Mesendoderm (in vitro differentiated cells): Measurements from ENCODE around the gene TMEM158.

Source experiments
- DNase-seq: peaks from one replicate; pipeline ENCODE4 v3.0.0; 2013
- H2AK5ac ChIP-seq: 2 replicates; pipeline ENCODE4 v1.6.1; 2013; ENCODE audit warnings: low read length, inconsistent platforms
- H2BK120ac ChIP-seq: 2 replicates; pipeline ENCODE4 v1.6.1; 2013; ENCODE audit warnings: low read depth, mild to moderate bottlenecking, low read length, moderate library complexity, mixed read lengths
- H2BK15ac ChIP-seq: replicated peaks from 2 replicates; pipeline ENCODE4 v1.6.1; 2013; ENCODE audit warnings: low read depth, mild to moderate bottlenecking, moderate library complexity
- H2BK5ac ChIP-seq: 2 replicates; pipeline ENCODE4 v1.6.1; 2013; ENCODE audit warnings: low read length, inconsistent platforms
- H3K18ac ChIP-seq: 2 replicates; pipeline ENCODE4 v1.6.1; 2013; ENCODE audit warnings: mild to moderate bottlenecking, low read length, mixed read lengths
- H3K23ac ChIP-seq: one replicate; pipeline ENCODE4 v1.6.1; 2013; ENCODE audit warnings: low read length
- H3K27ac ChIP-seq: 2 replicates; pipeline ENCODE4 v1.5.1; 2013; ENCODE audit warnings: low read depth, mild to moderate bottlenecking, inconsistent platforms, low read length, moderate library complexity
- H3K27me3 ChIP-seq: 2 replicates; pipeline ENCODE4 v1.6.1; 2013; ENCODE audit warnings: low read length, control low read depth, mild to moderate bottlenecking, inconsistent platforms; ENCODE audit not compliant: insufficient read depth, poor library complexity
- H3K36me3 ChIP-seq: 2 replicates; pipeline ENCODE4 v1.6.1; 2013; ENCODE audit warnings: low read length, inconsistent platforms; ENCODE audit not compliant: control insufficient read depth, insufficient read depth
- H3K4ac ChIP-seq: one replicate; pipeline ENCODE4 v1.6.1; 2013; ENCODE audit warnings: low read depth, mild to moderate bottlenecking, low read length, moderate library complexity
- H3K4me1 ChIP-seq: 2 replicates; pipeline ENCODE4 v1.6.1; 2013; ENCODE audit warnings: low read depth, low read length, inconsistent platforms; ENCODE audit not compliant: control insufficient read depth
- H3K4me2 ChIP-seq: 2 replicates; pipeline ENCODE4 v1.6.1; 2013; ENCODE audit warnings: low read length
- H3K4me3 ChIP-seq: 2 replicates; pipeline ENCODE4 v1.5.1; 2013; ENCODE audit warnings: mild to moderate bottlenecking, low read length
- H3K56ac ChIP-seq: one replicate; pipeline ENCODE4 v1.6.1; 2013; ENCODE audit warnings: low read length
- H3K79me1 ChIP-seq: 2 replicates; pipeline ENCODE4 v1.6.1; 2013; ENCODE audit warnings: low read length, inconsistent platforms
- H3K79me2 ChIP-seq: 2 replicates; pipeline ENCODE4 v1.6.1; 2013; ENCODE audit warnings: mild to moderate bottlenecking, low read length; ENCODE audit not compliant: control insufficient read depth, insufficient read depth
- H3K9ac ChIP-seq: 2 replicates; pipeline ENCODE4 v1.6.1; 2013; ENCODE audit warnings: low read length, inconsistent platforms
- H4K5ac ChIP-seq: one replicate; pipeline ENCODE4 v1.6.1; 2013; ENCODE audit warnings: low read length
- H4K8ac ChIP-seq: one replicate; pipeline ENCODE4 v1.6.1; 2013; ENCODE audit warnings: low read depth, mild to moderate bottlenecking, control low read depth, low read length, moderate library complexity
- WGBS: extraction: QIAGEN DNeasy Blood & Tissue Kit; methylation state at CpG from one replicate; pipeline ENCODE4 v1.1.7; 2013; ENCODE audit warnings: low lambda C conversion rate, missing lambda C conversion rate; ENCODE audit not compliant: insufficient coverage; ENCODE audit errors: extremely low coverage; 5-methylcytosine and 5-hydroxymethylcytosine counted together

TMEM158 gene

GRCh38 chr3:45252826-45253225 lies 26.7 kb upstream of the TMEM158 start:
- DNase-seq, result no peak

GRCh38 chr3:45249391-45249790 lies 23.3 kb upstream of the TMEM158 start:
- Histone ChIP-seq H2BK5ac (no peak overlapping the region), H3K79me2 (no peaks in the 10 kb centered on the region), H3K4ac (no peak overlapping the region), H3K4me1 (no peaks in the 10 kb centered on the region), H3K36me3 (no peaks in the 10 kb centered on the region), H3K27me3 (no peaks in the 10 kb centered on the region), H3K4me2 (no peak overlapping the region), H4K8ac (no peak overlapping the region), H2BK120ac (no peak overlapping the region), H2BK15ac (no peak overlapping the region), H3K4me3 (no peak overlapping the region), H3K27ac (no peak overlapping the region), H3K23ac (no peak overlapping the region), H3K18ac (no peak overlapping the region), H3K9ac (no peak overlapping the region), H3K56ac (no peak overlapping the region), H2AK5ac (no peak overlapping the region), H3K79me1 (no peaks in the 10 kb centered on the region), H4K5ac (no peak overlapping the region)
- WGBS, result no CpG with 5 or more reads among the region's 1 CpG
- no peak for DNase-seq

More at GRCh38 chr3:45252826-45253225, 26.7 kb upstream of the TMEM158 start:
- Histone ChIP-seq H2BK120ac (no peak overlapping the region), H4K8ac (no peak overlapping the region), H3K4ac (no peak overlapping the region), H3K79me2 (no peaks in the 10 kb centered on the region), H2AK5ac (no peak overlapping the region), H3K4me2 (no peak overlapping the region), H3K18ac (no peak overlapping the region), H3K79me1 (no peaks in the 10 kb centered on the region), H3K4me3 (no peak overlapping the region), H3K27me3 (no peaks in the 10 kb centered on the region), H3K23ac (no peak overlapping the region), H4K5ac (no peak overlapping the region), H2BK5ac (no peak overlapping the region), H3K56ac (no peak overlapping the region), H3K4me1 (no peaks in the 10 kb centered on the region), H2BK15ac (no peak overlapping the region), H3K36me3 (no peaks in the 10 kb centered on the region), H3K27ac (no peak overlapping the region), H3K9ac (no peak overlapping the region)
- WGBS, result no CpG with 5 or more reads among the region's 5 CpGs

GRCh38 chr3:45246241-45246640 lies 20.2 kb upstream of the TMEM158 start:
- Histone ChIP-seq H3K27ac (no peak overlapping the region), H3K4me1 (no peaks in the 10 kb centered on the region), H3K56ac (no peak overlapping the region), H3K4me3 (no peak overlapping the region), H3K4me2 (no peak overlapping the region), H3K18ac (no peak overlapping the region), H3K27me3 (no peaks in the 10 kb centered on the region), H2BK120ac (no peak overlapping the region), H3K9ac (no peak overlapping the region), H2BK15ac (no peak overlapping the region), H4K8ac (no peak overlapping the region), H2AK5ac (no peak overlapping the region), H3K79me1 (no peaks in the 10 kb centered on the region), H3K79me2 (no peaks in the 10 kb centered on the region), H3K4ac (no peak overlapping the region), H3K36me3 (no peaks in the 10 kb centered on the region), H4K5ac (no peak overlapping the region), H2BK5ac (no peak overlapping the region), H3K23ac (no peak overlapping the region)
- no CpG with 5 or more reads among the region's 3 CpGs for WGBS
- DNase-seq, result no peak

- H3K4me3 ChIP-seq, result no peak overlapping the region
- H3K27me3 ChIP-seq, result peaks cover 11% of the 10 kb centered on the region
- no peak overlapping the region for H3K4ac ChIP-seq
- H3K9ac ChIP-seq, result no peak overlapping the region
- H3K4me1 ChIP-seq, result no peaks in the 10 kb centered on the region
- H2BK15ac ChIP-seq, result no peak overlapping the region
- H3K4me2 ChIP-seq, result no peak overlapping the region
- H3K36me3 ChIP-seq, result no peaks in the 10 kb centered on the region
- H2AK5ac ChIP-seq, result no peak overlapping the region
- WGBS, result no CpG with 5 or more reads among the region's 6 CpGs
- H3K79me2 ChIP-seq, result no peaks in the 10 kb centered on the region
- no peak overlapping the region for H4K5ac ChIP-seq
- no peak overlapping the region for H2BK5ac ChIP-seq
- H3K79me1 ChIP-seq, result no peaks in the 10 kb centered on the region
- H3K56ac ChIP-seq, result no peak overlapping the region
- no peak overlapping the region for H2BK120ac ChIP-seq
- no peak overlapping the region for H3K27ac ChIP-seq
- DNase-seq, result no peak
- H3K18ac ChIP-seq, result no peak overlapping the region
- no peak overlapping the region for H3K23ac ChIP-seq
- no peak overlapping the region for H4K8ac ChIP-seq
Observed at GRCh38 chr3:45244356-45244755, 18.3 kb upstream of the TMEM158 start.

GRCh38 chr3:45241206-45241605 lies 15.1 kb upstream of the TMEM158 start:
- Histone ChIP-seq H3K4me3 (no peak overlapping the region), H3K9ac (no peak overlapping the region), H3K4ac (no peak overlapping the region), H2BK15ac (no peak overlapping the region), H3K27ac (no peak overlapping the region), H3K79me1 (no peaks in the 10 kb centered on the region), H3K79me2 (no peaks in the 10 kb centered on the region), H3K23ac (no peak overlapping the region), H3K4me1 (no peaks in the 10 kb centered on the region), H3K18ac (no peak overlapping the region), H4K8ac (no peak overlapping the region), H2AK5ac (no peak overlapping the region), H2BK5ac (no peak overlapping the region), H3K4me2 (no peak overlapping the region), H4K5ac (no peak overlapping the region), H3K36me3 (no peaks in the 10 kb centered on the region), H3K27me3 (peaks cover 14% of the 10 kb centered on the region), H2BK120ac (no peak overlapping the region), H3K56ac (no peak overlapping the region)
- no CpG with 5 or more reads among the region's 3 CpGs for WGBS
- peak; percentile 85 for DNase-seq

GRCh38 chr3:45240292-45240691 lies 14.2 kb upstream of the TMEM158 start:
- peaks cover 14% of the 10 kb centered on the region for H3K27me3 ChIP-seq
- no peak overlapping the region for H3K9ac ChIP-seq
- no peak overlapping the region for H3K4ac ChIP-seq
- no peak overlapping the region for H4K5ac ChIP-seq
- DNase-seq, result no peak
- H3K4me2 ChIP-seq, result no peak overlapping the region
- H2BK15ac ChIP-seq, result no peak overlapping the region
- H3K18ac ChIP-seq, result no peak overlapping the region
- H2AK5ac ChIP-seq, result no peak overlapping the region
- H3K79me1 ChIP-seq, result no peaks in the 10 kb centered on the region
- H3K56ac ChIP-seq, result no peak overlapping the region
- no peak overlapping the region for H3K4me3 ChIP-seq
- H3K27ac ChIP-seq, result no peak overlapping the region
- H2BK5ac ChIP-seq, result no peak overlapping the region
- H3K36me3 ChIP-seq, result no peaks in the 10 kb centered on the region
- no peak overlapping the region for H3K23ac ChIP-seq
- WGBS, result no CpG with 5 or more reads among the region's 4 CpGs
- no peak overlapping the region for H2BK120ac ChIP-seq
- no peaks in the 10 kb centered on the region for H3K4me1 ChIP-seq
- no peak overlapping the region for H4K8ac ChIP-seq
- H3K79me2 ChIP-seq, result no peaks in the 10 kb centered on the region
